ENCODE results near the gene CNTNAP3B.
"Not testable (repeated sequence)": the region's sequence is repeated elsewhere in the genome, so short reads cannot be mapped to it uniquely, and the experiment has no call there.

CNTNAP3B gene

GRCh38 chr9:41977965-41978600 lies 151.1 kb downstream of the CNTNAP3B start:
- DNase-seq (ENCODE audit: low spot score): not testable (repeated sequence)

- not testable (repeated sequence) for DNase-seq (ENCODE audit: low spot score)
These were observed 154.3 kb downstream of the CNTNAP3B start for GRCh38 chr9:41974906-41975305.

GRCh38 chr9:41953007-41953406 lies 176.2 kb downstream of the CNTNAP3B start:
- not testable (repeated sequence) for DNase-seq (ENCODE audit: low spot score)

GRCh38 chr9:41941738-41942137 lies 187.5 kb downstream of the CNTNAP3B start:
- not testable (repeated sequence) for DNase-seq (ENCODE audit: low spot score)

GRCh38 chr9:41938143-41938542 lies 191.1 kb downstream of the CNTNAP3B start:
- DNase-seq (ENCODE audit: low spot score): not testable (repeated sequence)

GRCh38 chr9:41935727-41936126 lies 193.5 kb downstream of the CNTNAP3B start:
- not testable (repeated sequence) for DNase-seq (ENCODE audit: low spot score)

GRCh38 chr9:41929172-41929571 lies 200.1 kb downstream of the CNTNAP3B start:
- not testable (repeated sequence) for DNase-seq (ENCODE audit: low spot score)

- not testable (repeated sequence) for DNase-seq (ENCODE audit: low spot score)
These were observed 211.9 kb downstream of the CNTNAP3B start for GRCh38 chr9:41917374-41917773.

GRCh38 chr9:41905488-41905887 lies 223.7 kb downstream of the CNTNAP3B start:
- not testable (repeated sequence) for DNase-seq (ENCODE audit: low spot score)

GRCh38 chr9:41902762-41903161 lies 226.5 kb downstream of the CNTNAP3B start:
- not testable (repeated sequence) for DNase-seq (ENCODE audit: low spot score)

- not testable (repeated sequence) for DNase-seq (ENCODE audit: low spot score)
These were observed 230.4 kb downstream of the CNTNAP3B start for GRCh38 chr9:41898720-41899343.

GRCh38 chr9:41874557-41874956 lies 254.7 kb downstream of the CNTNAP3B start:
- DNase-seq (ENCODE audit: low spot score): not testable (repeated sequence)

GRCh38 chr9:41855422-41855821 lies 273.8 kb downstream of the CNTNAP3B start:
- DNase-seq (ENCODE audit: low spot score): not testable (repeated sequence)

- not testable (repeated sequence) for DNase-seq (ENCODE audit: low spot score)
These were observed 277.1 kb downstream of the CNTNAP3B start for GRCh38 chr9:41851848-41852740.

- not testable (repeated sequence) for DNase-seq (ENCODE audit: low spot score)
These were observed 281.4 kb downstream of the CNTNAP3B start for GRCh38 chr9:41847829-41848228.
